ENCODE results near the gene WWC2. TPM values are rescaled to one million over a fixed set of nuclear protein-coding genes. Genes with fewer than 3 reads are reported as not detected.

The WWC2 gene
- polyA plus RNA-seq: 10 to 100 TPM in 1 of 4 donors, 1 to 10 TPM in 2, under 1 TPM in 1; 0.22 to 15.6 (median 2.1) TPM
- long read RNA-seq, donor 1, full-length matches to known transcripts: 2 of 2 reads
- long read RNA-seq, donor 1, partial matches to known transcripts: 0 of 2 reads
- long read RNA-seq, donor 1, other reads (novel, unspliced or antisense): 0 of 2 reads
- long read RNA-seq, donor 2, full-length matches to known transcripts: 2 of 2 reads
- long read RNA-seq, donor 2, partial matches to known transcripts: 0 of 2 reads
- long read RNA-seq, donor 2, other reads (novel, unspliced or antisense): 0 of 2 reads
- long read RNA-seq, donor 3, partial matches to known transcripts: 0 of 1 reads
- long read RNA-seq, donor 3, other reads (novel, unspliced or antisense): 0 of 1 reads
- long read RNA-seq, donor 4: 0 reads
- long read RNA-seq, donor 5: 0 reads
- long read RNA-seq, donor 6, partial matches to known transcripts: 0 of 2 reads
- long read RNA-seq, donor 6, other reads (novel, unspliced or antisense): 0 of 2 reads
- long read RNA-seq, donor 7, full-length matches to known transcripts: 6 of 6 reads
- long read RNA-seq, donor 7, partial matches to known transcripts: 0 of 6 reads
- long read RNA-seq, donor 7, other reads (novel, unspliced or antisense): 0 of 6 reads
- long read RNA-seq, donor 8: 0 reads
- long read RNA-seq, donor 9, partial matches to known transcripts: 0 of 1 reads
- long read RNA-seq, donor 9, other reads (novel, unspliced or antisense): 0 of 1 reads
- long read RNA-seq, donor 10, full-length matches to known transcripts: 3 of 3 reads
- long read RNA-seq, donor 10, partial matches to known transcripts: 0 of 3 reads
- long read RNA-seq, donor 10, other reads (novel, unspliced or antisense): 0 of 3 reads

DNA sequence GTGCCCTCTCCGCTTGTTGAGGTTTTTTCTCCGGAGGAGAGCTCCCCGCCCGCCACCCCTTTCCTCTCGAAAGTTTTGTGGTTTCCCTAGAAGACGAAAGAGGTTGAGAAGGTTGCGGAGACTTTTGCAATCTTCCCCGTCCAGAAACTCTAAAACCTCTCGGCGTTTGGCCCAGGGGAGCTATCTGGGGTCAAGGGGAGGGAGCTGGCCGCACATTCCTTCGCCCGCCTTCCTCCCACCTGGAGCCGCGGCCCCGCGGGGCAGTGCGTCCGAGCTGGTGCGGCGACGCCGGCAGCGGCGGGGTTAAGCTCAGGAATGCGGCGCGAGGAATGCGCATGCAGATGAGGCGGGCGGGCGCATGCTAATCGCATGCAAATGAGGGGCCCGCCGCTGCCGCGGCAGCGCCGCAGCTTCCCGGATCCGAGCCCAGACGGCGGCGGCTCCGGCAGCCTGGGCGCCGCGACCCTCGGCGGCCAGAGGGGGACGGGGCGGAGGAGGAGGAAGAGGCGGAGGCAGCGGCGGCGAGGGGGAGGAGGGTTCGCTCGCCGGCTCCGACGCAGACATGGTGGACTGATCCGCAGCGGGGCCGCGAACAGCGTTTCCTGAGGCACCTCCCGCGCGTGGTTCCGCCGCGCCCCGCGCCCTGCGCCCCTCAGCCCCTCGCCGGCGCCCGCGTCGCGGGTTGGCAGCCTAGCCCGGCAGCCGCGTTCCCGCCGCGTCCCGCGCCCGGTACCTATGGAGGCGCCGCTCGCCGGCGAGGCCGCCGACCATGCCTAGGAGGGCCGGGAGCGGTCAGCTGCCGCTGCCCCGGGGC, at the start of gene WWC2:
Gene WWC2 (plus strand): TSS at position 535 of the 814 bp plus-strand sequence. CDS start 235 bp downstream, at position 770.
- H3K4me1 ChIP-seq (ENCODE audit: control insufficient read depth in 3 of 3, insufficient read depth in 2 of 3, low read depth in 1 of 3, low read length in 2 of 3): peaks cover 0 to 20% (median 4%) of the 10 kb centered on the region in 3 donors
- WGBS, 3 donors: 0 to 1% (median 1%) methylated on average over 44 to 102 of the region's 102 CpGs
- DNase-seq (peak; percentile 72 to 93), FAIRE-seq (no peak)
- H3K36me3 ChIP-seq (ENCODE audit: control insufficient read depth in 3 of 3, insufficient read depth in 2 of 3, low read depth in 1 of 3, low read length in 3 of 3): no peaks in the 10 kb centered on the region
- no peaks in the 10 kb centered on the region for H3K9me3 ChIP-seq (ENCODE audit: control insufficient read depth in 2 of 2, insufficient read depth in 1 of 2, low read depth in 1 of 2, low read length in 1 of 2)
- peaks cover 0 to 21% (median 2%) of the 10 kb centered on the region in 3 donors for H3K27me3 ChIP-seq (ENCODE audit: control insufficient read depth in 3 of 3, insufficient read depth in 3 of 3, low read length in 3 of 3)
- H3K27ac ChIP-seq (ENCODE audit: low read depth in 1 of 3, low read length in 2 of 3): peak within 1 kb of the TSS; percentile 46 to 96 (median 79)
- peak within 1 kb of the TSS; percentile 61 to 84 (median 72) for H3K4me3 ChIP-seq (ENCODE audit: low read depth in 1 of 3, low read length in 3 of 3)

- H3K4me1 ChIP-seq (ENCODE audit: control insufficient read depth in 3 of 3, insufficient read depth in 2 of 3, low read depth in 1 of 3, low read length in 2 of 3): no peaks in the 10 kb centered on the region
- no peaks in the 10 kb centered on the region for H3K27me3 ChIP-seq (ENCODE audit: control insufficient read depth in 3 of 3, insufficient read depth in 3 of 3, low read length in 3 of 3)
- no peak for FAIRE-seq
- no peaks in the 10 kb centered on the region for H3K36me3 ChIP-seq (ENCODE audit: control insufficient read depth in 3 of 3, insufficient read depth in 2 of 3, low read depth in 1 of 3, low read length in 3 of 3)
- no peak for DNase-seq
- H3K4me3 ChIP-seq (ENCODE audit: low read depth in 1 of 3, low read length in 3 of 3): no peak overlapping the region
- H3K9me3 ChIP-seq (ENCODE audit: control insufficient read depth in 2 of 2, insufficient read depth in 1 of 2, low read depth in 1 of 2, low read length in 1 of 2): peaks cover 0 to 3% of the 10 kb centered on the region in 2 donors
- WGBS, 3 donors: 81 to 88% (median 87%) methylated on average over 1 of the region's 1 CpG
- no peak overlapping the region for H3K27ac ChIP-seq (ENCODE audit: low read depth in 1 of 3, low read length in 2 of 3)
Observed at GRCh38 chr4:183053681-183054080, 45.4 kb upstream of the WWC2 start.

GRCh38 chr4:183057255-183057654, 41.8 kb upstream of the WWC2 start:
- WGBS, 3 donors: 36 to 45% (median 36%) methylated on average over 6 of the region's 6 CpGs
- FAIRE-seq: no peak
- Histone ChIP-seq H3K36me3 (ENCODE audit: control insufficient read depth in 3 of 3, insufficient read depth in 2 of 3, low read depth in 1 of 3, low read length in 3 of 3) (no peaks in the 10 kb centered on the region), H3K27me3 (ENCODE audit: control insufficient read depth in 3 of 3, insufficient read depth in 3 of 3, low read length in 3 of 3) (no peaks in the 10 kb centered on the region), H3K9me3 (ENCODE audit: control insufficient read depth in 2 of 2, insufficient read depth in 1 of 2, low read depth in 1 of 2, low read length in 1 of 2) (peaks cover 0 to 3% of the 10 kb centered on the region in 2 donors), H3K4me1 (ENCODE audit: control insufficient read depth in 3 of 3, insufficient read depth in 2 of 3, low read depth in 1 of 3, low read length in 2 of 3) (no peaks in the 10 kb centered on the region), H3K27ac (ENCODE audit: low read depth in 1 of 3, low read length in 2 of 3) (no peak overlapping the region), H3K4me3 (ENCODE audit: low read depth in 1 of 3, low read length in 3 of 3) (no peak overlapping the region)
- DNase-seq: no peak

DNA sequence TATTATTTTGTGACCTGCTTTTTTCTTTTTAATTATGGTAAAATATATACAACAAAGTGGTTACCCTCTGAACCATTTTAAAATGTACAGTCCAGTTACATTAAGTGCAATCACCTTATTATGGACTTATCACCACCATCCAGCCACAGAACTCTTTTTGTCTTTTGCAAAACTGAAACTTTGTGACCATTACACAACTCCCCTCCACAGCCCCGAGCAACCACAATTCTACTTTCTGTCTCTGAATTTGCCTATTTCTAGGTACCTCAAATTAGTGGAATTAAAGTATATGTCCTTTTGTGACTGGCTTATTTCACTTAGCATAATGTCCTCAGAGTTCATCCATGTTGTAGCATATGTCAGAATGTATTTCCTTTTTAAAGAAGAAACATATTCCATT, 39.3 kb upstream of the WWC2 start:
- Histone ChIP-seq H3K27me3 (ENCODE audit: control insufficient read depth in 3 of 3, insufficient read depth in 3 of 3, low read length in 3 of 3) (no peaks in the 10 kb centered on the region), H3K36me3 (ENCODE audit: control insufficient read depth in 3 of 3, insufficient read depth in 2 of 3, low read depth in 1 of 3, low read length in 3 of 3) (no peaks in the 10 kb centered on the region), H3K9me3 (ENCODE audit: control insufficient read depth in 2 of 2, insufficient read depth in 1 of 2, low read depth in 1 of 2, low read length in 1 of 2) (peaks cover 0 to 3% of the 10 kb centered on the region in 2 donors), H3K4me1 (ENCODE audit: control insufficient read depth in 3 of 3, insufficient read depth in 2 of 3, low read depth in 1 of 3, low read length in 2 of 3) (no peaks in the 10 kb centered on the region), H3K27ac (ENCODE audit: low read depth in 1 of 3, low read length in 2 of 3) (no peak overlapping the region), H3K4me3 (ENCODE audit: low read depth in 1 of 3, low read length in 3 of 3) (no peak overlapping the region)
- WGBS, 3 donors: 62 to 78% (median 71%) methylated on average over 1 of the region's 1 CpG
- DNase-seq (no peak), FAIRE-seq (no peak)

DNA sequence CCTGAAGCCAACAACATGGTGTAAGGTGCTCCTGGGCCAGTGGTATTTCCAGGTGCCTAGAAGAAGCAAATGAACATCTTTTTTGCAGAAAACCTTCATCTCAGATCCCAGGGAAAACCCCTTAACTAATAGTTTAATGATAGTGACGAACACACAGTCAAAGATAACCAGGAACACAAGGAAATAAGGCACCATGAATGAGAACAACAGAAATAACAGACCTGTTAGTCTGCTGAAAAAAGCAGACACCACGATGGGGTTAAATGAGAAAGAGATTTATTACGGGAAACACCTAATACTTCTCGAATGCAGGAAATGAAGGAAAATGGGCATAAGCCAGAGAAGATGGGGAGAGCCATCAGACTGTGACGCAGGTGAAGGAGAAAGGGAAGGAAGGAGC, 30.6 kb upstream of the WWC2 start:
- Histone ChIP-seq H3K9me3 (ENCODE audit: control insufficient read depth in 2 of 2, insufficient read depth in 1 of 2, low read depth in 1 of 2, low read length in 1 of 2) (peaks cover 0 to 22% of the 10 kb centered on the region in 2 donors), H3K36me3 (ENCODE audit: control insufficient read depth in 3 of 3, insufficient read depth in 2 of 3, low read depth in 1 of 3, low read length in 3 of 3) (no peaks in the 10 kb centered on the region), H3K4me1 (ENCODE audit: control insufficient read depth in 3 of 3, insufficient read depth in 2 of 3, low read depth in 1 of 3, low read length in 2 of 3) (no peaks in the 10 kb centered on the region), H3K4me3 (ENCODE audit: low read depth in 1 of 3, low read length in 3 of 3) (no peak overlapping the region), H3K27me3 (ENCODE audit: control insufficient read depth in 3 of 3, insufficient read depth in 3 of 3, low read length in 3 of 3) (no peaks in the 10 kb centered on the region), H3K27ac (ENCODE audit: low read depth in 1 of 3, low read length in 2 of 3) (no peak overlapping the region)
- WGBS, 3 donors: 73 to 85% (median 80%) methylated on average over 5 of the region's 5 CpGs
- FAIRE-seq (no peak), DNase-seq (no peak)

GRCh38 chr4:183071222-183071621, 27.8 kb upstream of the WWC2 start:
- FAIRE-seq: no peak
- Histone ChIP-seq H3K27me3 (ENCODE audit: control insufficient read depth in 3 of 3, insufficient read depth in 3 of 3, low read length in 3 of 3) (no peaks in the 10 kb centered on the region), H3K9me3 (ENCODE audit: control insufficient read depth in 2 of 2, insufficient read depth in 1 of 2, low read depth in 1 of 2, low read length in 1 of 2) (peaks cover 0 to 22% of the 10 kb centered on the region in 2 donors), H3K4me1 (ENCODE audit: control insufficient read depth in 3 of 3, insufficient read depth in 2 of 3, low read depth in 1 of 3, low read length in 2 of 3) (no peaks in the 10 kb centered on the region), H3K27ac (ENCODE audit: low read depth in 1 of 3, low read length in 2 of 3) (no peak overlapping the region), H3K36me3 (ENCODE audit: control insufficient read depth in 3 of 3, insufficient read depth in 2 of 3, low read depth in 1 of 3, low read length in 3 of 3) (no peaks in the 10 kb centered on the region), H3K4me3 (ENCODE audit: low read depth in 1 of 3, low read length in 3 of 3) (no peak overlapping the region)
- no peak for DNase-seq

GRCh38 chr4:183072176-183072575, 26.9 kb upstream of the WWC2 start:
- H3K9me3 ChIP-seq (ENCODE audit: control insufficient read depth in 2 of 2, insufficient read depth in 1 of 2, low read depth in 1 of 2, low read length in 1 of 2): peaks cover 0 to 22% of the 10 kb centered on the region in 2 donors
- no peak overlapping the region for H3K4me3 ChIP-seq (ENCODE audit: low read depth in 1 of 3, low read length in 3 of 3)
- no peaks in the 10 kb centered on the region for H3K36me3 ChIP-seq (ENCODE audit: control insufficient read depth in 3 of 3, insufficient read depth in 2 of 3, low read depth in 1 of 3, low read length in 3 of 3)
- WGBS, 3 donors: 86 to 93% (median 88%) methylated on average over 2 of the region's 2 CpGs
- H3K27me3 ChIP-seq (ENCODE audit: control insufficient read depth in 3 of 3, insufficient read depth in 3 of 3, low read length in 3 of 3): no peaks in the 10 kb centered on the region
- FAIRE-seq (no peak), DNase-seq (no peak)
- no peaks in the 10 kb centered on the region for H3K4me1 ChIP-seq (ENCODE audit: control insufficient read depth in 3 of 3, insufficient read depth in 2 of 3, low read depth in 1 of 3, low read length in 2 of 3)
- H3K27ac ChIP-seq (ENCODE audit: low read depth in 1 of 3, low read length in 2 of 3): no peak overlapping the region

- no peak for FAIRE-seq
- DNase-seq: no peak
- no peaks in the 10 kb centered on the region for H3K4me1 ChIP-seq (ENCODE audit: control insufficient read depth in 3 of 3, insufficient read depth in 2 of 3, low read depth in 1 of 3, low read length in 2 of 3)
- no peak overlapping the region for H3K4me3 ChIP-seq (ENCODE audit: low read depth in 1 of 3, low read length in 3 of 3)
- H3K9me3 ChIP-seq (ENCODE audit: control insufficient read depth in 2 of 2, insufficient read depth in 1 of 2, low read depth in 1 of 2, low read length in 1 of 2): peaks cover 0 to 18% of the 10 kb centered on the region in 2 donors
- no peak overlapping the region for H3K27ac ChIP-seq (ENCODE audit: low read depth in 1 of 3, low read length in 2 of 3)
- H3K27me3 ChIP-seq (ENCODE audit: control insufficient read depth in 3 of 3, insufficient read depth in 3 of 3, low read length in 3 of 3): no peaks in the 10 kb centered on the region
- H3K36me3 ChIP-seq (ENCODE audit: control insufficient read depth in 3 of 3, insufficient read depth in 2 of 3, low read depth in 1 of 3, low read length in 3 of 3): no peaks in the 10 kb centered on the region
- 32 to 37% (median 35%) methylated on average over 2 of the region's 2 CpGs for WGBS, 3 donors
Observed at GRCh38 chr4:183073838-183074145, 25.3 kb upstream of the WWC2 start.
